Stimulated activated CD8-positive, alpha-beta memory T cell treated with anti-CD3 and anti-CD28 coated beads, Interleukin-4, amount 100 ng/mL, for 1 hour (primary cell): Measurements from ENCODE around the gene LY6G6D.

Source experiments
- DNase-seq, 2 donors: peaks; one replicate each; pipeline ENCODE4 v3.0.0-alpha.2; 2020; ENCODE audit warnings: low read depth in 2 of 2, low spot score in 1 of 2

LY6G6D gene

DNA sequence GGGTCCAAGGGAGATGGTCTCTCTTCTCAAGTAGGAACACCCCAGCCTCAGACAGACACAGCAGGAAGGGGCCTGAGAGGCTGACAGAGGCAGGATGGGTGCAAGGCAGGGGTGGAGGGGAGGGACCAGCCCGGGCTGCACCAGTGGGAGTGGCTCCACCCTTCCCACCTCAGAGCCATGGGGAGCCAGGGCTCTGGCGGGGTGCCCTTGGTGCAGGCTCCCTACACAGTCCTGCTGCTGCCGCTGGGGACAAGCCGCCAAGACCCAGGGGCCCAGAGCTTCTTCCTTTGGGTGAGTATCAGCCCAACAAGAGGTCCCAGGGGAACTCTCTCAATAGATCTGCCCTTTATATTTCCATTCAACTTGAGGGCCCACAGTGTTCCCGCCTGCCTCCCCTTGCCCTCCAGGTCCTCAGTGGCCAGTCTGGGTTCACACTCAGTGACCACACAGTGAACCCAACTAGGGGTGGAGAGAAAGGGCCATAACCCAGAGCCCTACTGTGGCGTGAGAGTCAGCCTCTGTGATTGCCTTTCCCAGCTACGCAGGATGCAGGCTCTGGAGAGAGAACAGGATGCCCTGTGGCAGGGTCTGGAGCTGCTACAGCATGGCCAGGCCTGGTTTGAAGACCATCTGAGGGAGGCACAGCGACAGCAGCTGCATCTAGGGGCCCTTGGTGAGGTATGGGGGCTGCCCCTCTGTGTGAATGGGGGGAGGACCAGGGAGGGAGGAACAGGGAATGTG is 47.9 kb downstream of the LY6G6D start:
- no peak for DNase-seq

- DNase-seq: no peak
Observed at GRCh38 chr6:31763619-31763940, 48.4 kb downstream of the LY6G6D start.

GRCh38 chr6:31764198-31764597 is 49.0 kb downstream of the LY6G6D start:
- DNase-seq: no peak

DNA sequence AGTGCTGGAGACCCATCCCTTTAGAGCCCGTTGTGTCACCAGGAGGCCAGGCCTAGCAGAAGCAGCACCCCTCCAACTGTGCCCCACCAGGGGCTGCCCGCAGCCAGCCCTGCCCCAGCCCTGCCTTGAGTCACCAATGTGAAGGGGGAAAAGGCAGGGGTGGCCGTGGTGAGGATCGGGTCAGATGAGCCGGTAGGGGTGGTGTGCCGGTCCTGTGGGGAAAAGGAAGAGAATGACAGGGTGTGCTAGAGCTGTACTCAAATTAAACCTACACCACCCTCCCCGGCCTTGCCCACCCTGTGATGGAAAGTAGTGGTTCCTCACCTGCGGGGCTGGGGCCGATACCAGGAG is 50.4 kb downstream of the LY6G6D start:
- DNase-seq: no peak

DNA sequence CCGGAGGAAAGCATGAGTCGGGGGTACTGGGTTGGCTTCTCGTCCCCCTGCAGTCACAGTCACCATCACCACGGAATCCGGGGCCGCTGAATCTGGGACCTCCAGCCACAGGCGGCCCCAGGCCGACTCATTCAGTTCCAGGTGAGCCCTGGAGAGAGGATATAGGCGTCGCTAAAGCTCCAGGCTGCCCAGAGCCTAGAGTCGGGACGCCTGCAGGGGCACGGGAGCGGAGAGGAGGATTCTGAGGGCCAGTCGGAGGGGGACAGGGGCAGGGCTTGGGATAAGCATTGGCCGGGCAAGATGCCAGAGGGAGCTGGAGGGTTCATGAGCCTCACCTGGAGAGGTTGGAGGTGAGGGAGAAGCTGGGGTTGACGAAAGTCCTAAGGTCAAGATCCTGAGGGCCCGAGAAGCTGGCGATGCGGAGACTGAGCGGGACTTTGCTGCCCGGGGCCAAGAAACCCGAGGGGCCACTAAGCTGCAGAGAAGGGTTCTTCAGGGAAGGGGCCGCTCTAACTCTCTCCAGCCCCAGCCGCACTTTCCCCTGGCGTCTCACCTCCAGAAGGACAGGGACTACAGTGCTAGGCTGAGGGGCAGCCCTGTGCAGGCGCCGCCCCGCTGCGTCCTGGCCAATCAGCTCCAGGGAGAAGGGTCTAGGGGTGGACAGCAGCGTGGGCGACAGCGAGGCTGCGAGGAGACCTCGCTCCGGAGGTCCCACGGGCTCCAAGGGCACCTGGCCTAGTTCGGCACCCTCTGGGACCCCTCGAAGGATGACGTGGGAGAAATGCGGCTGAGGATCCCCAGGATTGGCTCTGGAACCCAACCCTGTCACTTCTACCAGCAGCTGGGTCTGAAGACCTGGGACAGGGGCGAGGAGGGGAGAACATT is 51.0 kb downstream of the LY6G6D start:
- no peak for DNase-seq

DNA sequence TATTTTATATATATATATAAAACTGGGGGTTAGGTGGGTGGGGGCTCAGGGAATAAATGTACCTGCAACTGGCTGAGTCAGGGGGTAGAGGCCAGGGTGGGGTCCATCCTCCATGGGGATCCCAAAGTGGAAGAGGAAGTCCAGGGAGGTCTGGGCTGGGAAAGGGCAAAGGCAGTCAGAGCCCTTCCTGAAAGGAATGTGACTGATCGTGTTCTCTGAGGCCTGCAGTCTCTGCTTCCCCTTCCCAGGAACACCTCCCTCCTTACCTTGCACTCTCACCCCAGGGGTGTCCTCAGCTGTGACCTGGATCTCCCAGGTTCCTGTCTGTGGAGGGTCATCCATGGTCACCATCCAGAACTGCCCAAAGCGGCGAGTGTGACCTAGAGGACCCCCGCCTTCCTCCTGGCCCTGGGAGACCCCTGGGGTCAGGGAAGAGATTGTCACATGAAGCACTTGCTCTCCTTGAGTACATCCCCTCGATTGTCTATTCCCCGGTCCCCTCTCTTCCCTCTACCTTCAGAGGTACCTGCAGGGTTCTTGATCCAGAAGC is 52.0 kb downstream of the LY6G6D start:
- no peak for DNase-seq
